IPS-18a (cell line): ENCODE measurements around the gene TCEA2.

Source experiments
- H3K27ac ChIP-seq: one replicate; pipeline ENCODE4 v1.5.1; 2013; ENCODE audit warnings: low read length
- H3K27me3 ChIP-seq: one replicate; pipeline ENCODE4 v1.6.1; 2013; ENCODE audit warnings: mild to moderate bottlenecking, low read length; ENCODE audit not compliant: control insufficient read depth, insufficient read depth
- H3K36me3 ChIP-seq: one replicate; pipeline ENCODE4 v1.6.1; 2013; ENCODE audit warnings: low read depth, low read length; ENCODE audit not compliant: control insufficient read depth
- H3K4me1 ChIP-seq: one replicate; pipeline ENCODE4 v1.6.1; 2013; ENCODE audit warnings: low read depth, low read length; ENCODE audit not compliant: control insufficient read depth
- H3K4me3 ChIP-seq: one replicate; pipeline ENCODE4 v1.5.1; 2013; ENCODE audit warnings: low read length
- H3K9ac ChIP-seq: one replicate; pipeline ENCODE4 v1.6.1; 2013; ENCODE audit warnings: mild to moderate bottlenecking, low read length, moderate library complexity
- H3K9me3 ChIP-seq: one replicate; pipeline ENCODE4 v1.6.1; 2013; ENCODE audit warnings: low read depth, low read length; ENCODE audit not compliant: control insufficient read depth

The TCEA2 gene

DNA sequence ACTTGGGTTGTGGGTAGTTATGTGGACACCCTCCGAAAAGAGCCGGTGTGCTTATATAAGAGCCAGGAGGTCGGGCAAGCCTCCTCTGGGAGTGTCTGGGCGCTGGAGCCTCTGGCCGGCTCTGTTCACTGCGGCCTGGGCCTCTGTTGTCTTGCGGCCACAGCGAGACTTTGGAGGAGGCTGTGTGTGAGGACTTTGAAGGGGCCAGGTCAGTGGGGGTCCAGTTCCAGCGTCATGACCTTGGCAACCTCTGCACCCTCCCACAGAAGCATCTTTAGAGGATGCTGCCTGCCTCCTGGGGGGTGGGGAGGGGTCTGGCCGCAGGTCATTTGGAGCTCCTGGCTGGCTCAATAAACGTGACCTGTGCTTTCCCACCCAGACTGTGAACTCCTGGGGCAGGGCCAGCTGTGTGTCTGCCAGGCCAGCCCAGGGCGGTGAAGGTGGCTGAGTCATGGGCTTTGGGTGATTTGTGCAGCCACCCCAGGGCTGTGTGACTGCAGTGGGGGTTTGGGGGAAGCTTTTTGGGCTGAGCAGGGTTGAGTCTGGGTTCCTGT, 1.2 kb downstream of the TCEA2 start:
- no peaks in the 10 kb centered on the region for H3K27me3 ChIP-seq
- no peak overlapping the region for H3K27ac ChIP-seq
- no peaks in the 10 kb centered on the region for H3K9me3 ChIP-seq
- H3K36me3 ChIP-seq: no peaks in the 10 kb centered on the region
- H3K4me3 ChIP-seq: peak overlapping the region; percentile 73
- no peaks in the 10 kb centered on the region for H3K4me1 ChIP-seq
- no peak overlapping the region for H3K9ac ChIP-seq

DNA sequence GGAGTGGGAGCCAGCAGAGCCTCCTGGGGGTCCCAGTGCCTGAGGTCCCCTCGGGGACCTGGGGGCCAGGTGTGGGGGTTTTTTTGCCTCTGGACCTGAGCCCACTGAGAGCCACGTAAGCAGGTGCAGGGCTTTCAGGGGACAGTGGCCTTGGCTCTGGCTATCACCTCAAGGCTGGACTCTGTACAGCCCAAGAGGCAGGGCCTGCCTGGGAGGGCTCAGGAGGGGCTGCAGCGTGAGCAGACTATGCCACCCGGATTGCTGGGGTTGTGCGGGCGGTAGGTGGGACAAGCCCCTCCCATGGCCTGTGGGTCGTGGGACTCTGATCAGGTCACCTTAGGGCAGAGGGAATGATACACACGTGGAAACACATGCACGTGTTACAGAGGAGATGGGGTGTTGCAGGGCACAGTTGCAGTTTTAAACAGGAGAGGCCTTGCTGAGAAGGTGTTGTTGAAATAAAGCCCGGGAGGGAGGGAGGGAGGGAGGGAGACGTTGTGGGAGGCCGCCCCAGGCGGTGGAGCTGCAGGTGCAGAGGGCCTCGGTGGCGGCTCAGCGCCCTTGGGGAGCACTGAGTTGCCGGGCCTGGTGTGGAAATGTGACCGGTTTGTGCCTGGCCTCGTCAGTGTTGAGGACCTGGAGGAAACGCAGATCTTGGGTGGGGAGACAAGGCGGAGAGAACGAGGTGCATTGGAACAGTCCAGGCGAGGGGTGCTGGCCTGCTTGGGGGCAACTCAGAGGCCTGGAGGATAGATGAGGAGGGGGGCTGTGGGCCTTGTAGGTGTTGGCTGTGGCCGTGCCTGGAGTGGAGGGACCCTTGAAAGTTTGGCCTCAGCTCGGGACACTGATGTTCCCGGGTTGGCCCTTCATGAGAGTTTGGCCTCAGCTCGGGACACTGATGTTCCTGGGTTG, 2.3 kb downstream of the TCEA2 start:
- Histone ChIP-seq H3K27me3 (no peaks in the 10 kb centered on the region), H3K4me1 (no peaks in the 10 kb centered on the region), H3K27ac (no peak overlapping the region), H3K9ac (no peak overlapping the region), H3K9me3 (no peaks in the 10 kb centered on the region), H3K4me3 (no peak overlapping the region), H3K36me3 (no peaks in the 10 kb centered on the region)

DNA sequence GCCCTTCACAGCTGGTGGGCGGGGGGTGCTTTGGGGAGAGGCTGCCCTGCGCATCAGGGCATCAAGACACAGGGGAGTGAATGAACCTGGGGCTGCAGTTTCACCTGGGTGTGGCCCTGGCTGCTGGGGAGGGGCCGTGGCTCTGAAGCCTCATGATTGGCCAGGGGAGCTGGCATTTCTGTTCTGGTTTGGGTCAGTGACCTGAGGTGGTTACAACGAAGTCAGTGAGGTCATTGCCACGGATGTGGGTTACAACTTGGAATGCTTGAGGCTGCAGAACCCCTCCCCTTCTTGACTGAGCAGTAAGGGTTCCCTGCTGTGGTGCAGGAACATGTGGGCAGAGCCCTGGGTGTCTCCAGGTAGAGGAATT, 3.0 kb downstream of the TCEA2 start:
- no peak overlapping the region for H3K27ac ChIP-seq
- H3K4me3 ChIP-seq: no peak overlapping the region
- H3K9ac ChIP-seq: no peak overlapping the region

DNA sequence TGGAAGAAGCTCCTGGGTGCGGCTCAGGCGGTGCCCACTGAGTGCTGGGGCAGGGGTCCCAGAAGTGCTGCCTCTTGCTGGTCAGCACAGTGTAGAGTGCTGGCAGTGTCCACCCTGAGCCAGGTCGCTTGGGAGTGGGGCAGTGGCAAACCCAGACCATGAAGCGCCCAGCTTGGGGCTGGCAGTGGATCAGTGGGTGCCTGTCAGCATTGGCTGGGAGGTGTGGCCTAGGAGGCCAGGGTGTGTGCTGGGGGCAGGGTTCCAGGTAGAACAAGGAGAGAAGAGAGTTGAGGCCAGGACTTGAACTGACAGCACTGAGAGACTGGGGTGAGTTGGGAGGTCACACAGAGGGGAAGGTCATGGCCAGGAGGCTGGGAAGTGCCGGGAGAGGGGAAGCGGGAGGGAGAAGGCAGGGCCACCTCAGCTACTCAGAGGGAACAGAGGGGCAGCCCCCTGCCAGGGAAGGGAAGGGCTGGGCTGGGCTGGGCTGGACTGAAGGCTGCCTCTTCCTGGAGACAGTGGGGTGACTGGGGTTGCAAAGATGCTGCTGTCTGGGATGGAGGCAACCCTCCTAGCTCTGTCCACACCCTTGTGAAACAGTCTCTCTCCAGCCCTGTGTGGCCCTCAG, 4.1 kb downstream of the TCEA2 start:
- Histone ChIP-seq H3K27me3 (no peaks in the 10 kb centered on the region), H3K9ac (no peak overlapping the region), H3K27ac (no peak overlapping the region), H3K36me3 (no peaks in the 10 kb centered on the region), H3K9me3 (no peaks in the 10 kb centered on the region), H3K4me3 (no peak overlapping the region), H3K4me1 (no peaks in the 10 kb centered on the region)

More for the DNA sequence above, 3.0 kb downstream of the TCEA2 start:
- Histone ChIP-seq H3K27me3 (no peaks in the 10 kb centered on the region), H3K4me1 (no peaks in the 10 kb centered on the region), H3K9me3 (no peaks in the 10 kb centered on the region), H3K36me3 (no peaks in the 10 kb centered on the region)

DNA sequence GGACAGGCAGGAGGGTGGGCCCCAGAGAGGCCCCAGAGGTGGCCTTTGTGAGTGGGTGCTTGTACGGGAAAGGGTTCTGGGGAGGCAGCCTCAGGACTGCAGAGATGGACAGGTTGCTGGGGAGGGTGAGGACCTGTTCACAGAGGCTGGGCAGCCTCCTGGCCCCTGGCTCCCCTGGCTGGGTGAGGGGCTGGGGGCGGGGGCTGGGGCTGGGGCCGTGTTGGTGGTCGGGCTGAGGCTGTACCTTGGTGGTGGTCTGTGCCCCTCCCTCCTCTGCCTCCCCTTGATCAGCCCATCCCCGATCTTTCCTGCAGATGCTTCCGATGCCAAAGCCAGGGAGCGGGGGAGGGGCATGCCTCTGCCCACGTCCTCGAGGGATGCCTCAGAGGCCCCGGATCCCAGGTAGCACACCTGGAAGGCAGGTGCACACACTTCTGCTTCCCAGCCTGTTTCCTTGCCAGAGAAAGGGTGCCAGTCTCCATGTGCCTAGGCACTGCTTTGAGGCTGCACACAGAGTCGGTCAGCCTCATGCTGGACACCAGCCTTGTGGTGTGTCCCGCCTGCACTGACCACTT, 4.8 kb downstream of the TCEA2 start:
- H3K9ac ChIP-seq: no peak overlapping the region
- no peaks in the 10 kb centered on the region for H3K27me3 ChIP-seq
- H3K27ac ChIP-seq: no peak overlapping the region
- no peaks in the 10 kb centered on the region for H3K9me3 ChIP-seq
- no peaks in the 10 kb centered on the region for H3K4me1 ChIP-seq
- H3K4me3 ChIP-seq: no peak overlapping the region
- no peaks in the 10 kb centered on the region for H3K36me3 ChIP-seq

DNA sequence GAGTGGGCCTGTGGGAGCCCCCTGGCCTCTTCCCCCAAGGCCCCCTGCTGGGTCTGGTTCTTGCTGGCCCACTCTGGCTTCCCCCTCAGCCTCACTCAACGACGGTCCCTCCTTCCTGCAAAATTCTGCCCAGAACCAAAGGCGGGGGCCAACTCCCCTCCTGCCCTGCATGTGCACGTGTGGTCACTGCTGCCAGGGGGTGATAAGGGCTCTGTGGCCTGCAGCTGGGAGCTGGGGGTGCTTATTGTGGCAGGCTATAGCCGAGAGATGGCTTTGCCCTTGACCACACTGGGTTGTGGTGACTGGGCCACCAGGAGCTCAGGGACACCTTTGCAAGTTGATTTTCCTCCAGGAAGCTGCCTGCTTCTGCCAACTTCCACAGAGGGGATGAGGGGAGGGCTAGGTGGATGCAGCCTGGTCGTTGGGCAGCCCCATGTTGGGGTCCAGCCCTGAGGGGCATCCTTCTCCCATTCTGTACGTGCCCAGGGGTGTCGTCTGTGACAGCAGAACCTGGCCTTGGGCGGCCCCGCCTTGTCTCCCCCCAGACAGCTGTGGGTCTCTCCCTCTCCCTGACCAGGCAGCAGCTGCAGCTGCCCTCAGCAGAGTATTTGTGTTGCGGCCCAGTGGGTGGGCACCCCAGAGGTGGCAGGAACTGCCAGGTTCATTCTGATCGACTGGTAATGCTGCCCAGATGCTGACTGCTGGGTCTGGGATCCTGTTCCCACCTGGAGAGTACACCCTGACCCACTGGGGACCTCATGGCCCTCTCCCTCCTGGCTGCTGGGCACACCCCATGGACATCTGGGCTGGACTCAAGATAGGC, 5.6 kb downstream of the TCEA2 start:
- Histone ChIP-seq H3K9ac (no peak overlapping the region), H3K27me3 (no peaks in the 10 kb centered on the region), H3K4me3 (no peak overlapping the region), H3K4me1 (no peaks in the 10 kb centered on the region), H3K27ac (no peak overlapping the region), H3K9me3 (no peaks in the 10 kb centered on the region), H3K36me3 (no peaks in the 10 kb centered on the region)

DNA sequence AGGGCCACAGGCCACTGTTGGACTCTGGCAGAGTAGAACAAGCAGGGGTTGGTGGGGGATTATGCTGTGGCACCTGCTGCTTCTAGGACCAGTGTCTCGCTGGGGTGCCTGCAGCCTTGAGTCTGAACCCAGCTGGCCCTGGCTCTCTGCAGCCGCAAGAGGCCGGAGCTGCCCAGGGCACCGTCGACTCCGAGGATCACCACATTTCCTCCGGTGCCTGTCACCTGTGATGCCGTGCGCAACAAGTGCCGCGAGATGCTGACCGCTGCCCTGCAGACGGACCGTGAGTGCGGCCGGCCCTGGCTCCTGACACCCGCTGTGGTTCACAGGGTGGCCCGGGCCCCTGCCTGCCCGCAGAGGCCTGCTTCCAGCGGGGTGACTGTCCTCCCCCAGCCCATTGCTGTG, 6.2 kb downstream of the TCEA2 start:
- H3K27me3 ChIP-seq: no peaks in the 10 kb centered on the region
- no peaks in the 10 kb centered on the region for H3K36me3 ChIP-seq
- no peaks in the 10 kb centered on the region for H3K4me1 ChIP-seq
- no peak overlapping the region for H3K9ac ChIP-seq
- no peaks in the 10 kb centered on the region for H3K9me3 ChIP-seq
- H3K27ac ChIP-seq: no peak overlapping the region
- H3K4me3 ChIP-seq: no peak overlapping the region

DNA sequence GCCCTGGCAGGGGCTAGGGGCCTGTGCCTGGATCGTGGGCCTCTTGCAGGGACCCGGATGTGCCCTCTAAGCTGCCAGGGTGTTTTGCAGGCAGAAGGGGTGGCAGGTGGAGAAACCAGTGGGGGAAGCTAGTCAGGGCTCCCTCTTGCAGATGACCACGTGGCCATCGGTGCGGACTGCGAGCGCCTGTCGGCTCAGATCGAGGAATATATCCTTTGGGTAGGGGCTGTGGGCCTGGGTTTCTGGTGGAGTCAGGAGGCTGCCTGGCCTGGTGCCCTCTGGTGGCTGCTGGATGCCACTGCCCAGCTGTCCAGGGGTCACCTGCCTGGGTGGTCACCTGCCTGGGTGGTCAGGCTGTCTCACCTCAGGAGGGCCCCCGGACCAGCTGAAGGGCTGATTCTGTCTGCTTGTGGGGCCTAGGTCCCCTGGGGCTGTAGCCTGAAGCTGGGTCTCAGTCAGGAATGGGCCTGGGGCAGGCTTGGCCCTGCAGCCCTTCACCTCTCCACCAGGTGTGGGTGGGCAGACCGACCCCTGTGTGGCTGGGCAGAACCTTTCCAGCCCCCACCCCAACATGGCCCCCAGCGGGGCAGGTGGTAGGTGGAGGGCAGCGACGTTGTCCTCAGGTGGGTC, 6.7 kb downstream of the TCEA2 start:
- H3K27ac ChIP-seq: no peak overlapping the region
- no peaks in the 10 kb centered on the region for H3K36me3 ChIP-seq
- no peak overlapping the region for H3K4me3 ChIP-seq
- H3K9ac ChIP-seq: no peak overlapping the region
- H3K9me3 ChIP-seq: no peaks in the 10 kb centered on the region
- H3K4me1 ChIP-seq: no peaks in the 10 kb centered on the region
- no peaks in the 10 kb centered on the region for H3K27me3 ChIP-seq

DNA sequence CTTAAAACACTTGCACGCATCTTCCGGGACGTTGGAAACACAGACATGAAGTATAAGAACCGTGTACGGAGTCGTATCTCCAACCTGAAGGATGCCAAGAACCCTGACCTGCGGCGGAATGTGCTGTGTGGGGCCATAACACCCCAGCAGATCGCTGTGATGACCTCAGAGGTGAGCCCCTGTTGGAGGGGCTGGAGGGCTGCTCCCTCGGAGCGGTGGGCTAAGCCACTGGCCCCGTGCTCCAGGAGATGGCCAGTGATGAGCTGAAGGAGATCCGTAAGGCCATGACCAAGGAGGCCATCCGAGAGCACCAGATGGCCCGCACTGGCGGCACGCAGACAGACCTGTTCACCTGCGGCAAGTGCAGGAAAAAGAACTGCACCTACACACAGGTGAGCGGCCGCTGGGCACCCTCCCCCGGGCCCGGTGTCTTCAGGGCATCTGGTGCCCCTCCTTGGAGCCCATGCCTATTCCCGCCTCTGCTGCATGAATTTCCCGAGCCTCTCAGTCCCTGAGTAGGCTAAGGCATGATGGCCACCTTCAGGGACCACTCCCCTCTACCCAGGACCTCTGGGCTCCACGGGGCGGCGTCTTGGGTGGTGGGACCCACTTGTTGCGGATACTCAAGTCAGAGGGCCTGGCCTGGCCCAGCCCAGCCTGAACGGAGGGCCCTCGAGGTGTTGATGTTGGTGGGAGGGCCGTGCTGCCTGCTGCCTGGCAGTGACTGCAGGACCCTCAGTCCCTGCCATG, 7.4 kb downstream of the TCEA2 start:
- H3K27ac ChIP-seq: no peak overlapping the region
- H3K9me3 ChIP-seq: no peaks in the 10 kb centered on the region

More for the DNA sequence above, 7.4 kb downstream of the TCEA2 start:
- Histone ChIP-seq H3K4me1 (no peaks in the 10 kb centered on the region), H3K4me3 (no peak overlapping the region), H3K27me3 (no peaks in the 10 kb centered on the region), H3K9ac (no peak overlapping the region), H3K36me3 (no peaks in the 10 kb centered on the region)
